ENCODE measurements around the gene IER3. TPM values are rescaled to one million over a fixed set of nuclear protein-coding genes. Genes with fewer than 3 reads are reported as not detected.

Gene IER3
- total and polyA plus RNA-seq, 9 of the 15 experiments (the other 6 are each of a cell fraction or from before 2014, with no cell fraction given) = 1.5 to 30.0 (median 11.5) TPM

DNA sequence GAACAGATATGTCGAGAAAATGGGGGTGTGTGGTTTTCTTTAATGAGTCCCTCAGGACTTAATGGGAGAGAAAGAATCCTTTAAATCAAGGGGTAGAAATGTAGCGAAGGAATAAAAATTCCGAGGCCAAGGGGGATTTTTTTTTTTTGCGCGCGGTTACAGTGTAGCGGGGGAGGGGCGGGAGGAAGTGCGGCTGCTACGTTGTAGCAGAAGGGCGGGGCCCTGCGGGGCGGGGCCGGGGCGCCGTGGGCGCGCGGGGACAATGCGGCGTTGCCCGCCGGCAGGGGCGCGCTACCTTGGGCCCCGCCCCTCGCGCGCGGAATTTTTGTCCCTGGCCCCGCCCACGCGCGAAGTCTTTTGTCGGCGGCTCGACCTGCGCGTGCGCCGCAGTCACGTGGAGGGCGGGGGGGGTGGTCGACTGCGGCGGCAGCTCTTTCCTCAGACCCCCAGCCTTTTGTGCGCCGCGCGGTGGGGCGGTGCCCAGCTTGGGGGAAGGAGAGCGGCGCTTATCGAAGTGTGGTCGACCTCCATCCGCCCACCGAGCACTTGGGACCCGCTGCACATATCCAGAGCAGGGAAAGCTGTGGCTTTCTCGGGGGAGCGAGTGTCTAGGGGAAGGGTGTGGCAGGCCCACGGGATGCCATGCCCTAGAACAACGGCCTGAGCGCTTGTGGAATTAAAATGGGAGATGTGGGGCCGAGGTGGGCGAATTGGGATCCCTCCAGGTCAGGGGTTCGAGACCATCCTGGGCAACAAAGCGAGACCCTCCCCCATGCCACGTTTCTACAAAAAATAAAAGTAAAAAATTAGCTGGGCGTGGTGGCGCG is 22.9 kb downstream of the IER3 start (continued):
- peak in 1 of 2 experiments; percentile 59; a peak in 1 of 4 replicates for TF ChIP-seq ZNF639 (CRISPR knock-in tag; conservative IDR thresholded peaks at IDR 0.05 in 1 of 2, IDR thresholded peaks at IDR 0.05 in 1 of 2)
- no peak for TF ChIP-seq ELF2 (CRISPR knock-in tag; IDR thresholded peaks at IDR 0.05)
- no peak for TF ChIP-seq NR2C1 (IDR thresholded peaks at IDR 0.05)
- no peak for TF ChIP-seq NR2C1 (tag; IDR thresholded peaks at IDR 0.05)
- no peak for TF ChIP-seq TBL1XR1 (IDR thresholded peaks at IDR 0.05; ENCODE audit: low read length in 2 of 2)
- no peak for TF ChIP-seq BRCA1 (IDR thresholded peaks at IDR 0.05)
- no peak for TF ChIP-seq BRCA1 (CRISPR knock-in tag; IDR thresholded peaks at IDR 0.05)
- TF ChIP-seq, protein P1, sequence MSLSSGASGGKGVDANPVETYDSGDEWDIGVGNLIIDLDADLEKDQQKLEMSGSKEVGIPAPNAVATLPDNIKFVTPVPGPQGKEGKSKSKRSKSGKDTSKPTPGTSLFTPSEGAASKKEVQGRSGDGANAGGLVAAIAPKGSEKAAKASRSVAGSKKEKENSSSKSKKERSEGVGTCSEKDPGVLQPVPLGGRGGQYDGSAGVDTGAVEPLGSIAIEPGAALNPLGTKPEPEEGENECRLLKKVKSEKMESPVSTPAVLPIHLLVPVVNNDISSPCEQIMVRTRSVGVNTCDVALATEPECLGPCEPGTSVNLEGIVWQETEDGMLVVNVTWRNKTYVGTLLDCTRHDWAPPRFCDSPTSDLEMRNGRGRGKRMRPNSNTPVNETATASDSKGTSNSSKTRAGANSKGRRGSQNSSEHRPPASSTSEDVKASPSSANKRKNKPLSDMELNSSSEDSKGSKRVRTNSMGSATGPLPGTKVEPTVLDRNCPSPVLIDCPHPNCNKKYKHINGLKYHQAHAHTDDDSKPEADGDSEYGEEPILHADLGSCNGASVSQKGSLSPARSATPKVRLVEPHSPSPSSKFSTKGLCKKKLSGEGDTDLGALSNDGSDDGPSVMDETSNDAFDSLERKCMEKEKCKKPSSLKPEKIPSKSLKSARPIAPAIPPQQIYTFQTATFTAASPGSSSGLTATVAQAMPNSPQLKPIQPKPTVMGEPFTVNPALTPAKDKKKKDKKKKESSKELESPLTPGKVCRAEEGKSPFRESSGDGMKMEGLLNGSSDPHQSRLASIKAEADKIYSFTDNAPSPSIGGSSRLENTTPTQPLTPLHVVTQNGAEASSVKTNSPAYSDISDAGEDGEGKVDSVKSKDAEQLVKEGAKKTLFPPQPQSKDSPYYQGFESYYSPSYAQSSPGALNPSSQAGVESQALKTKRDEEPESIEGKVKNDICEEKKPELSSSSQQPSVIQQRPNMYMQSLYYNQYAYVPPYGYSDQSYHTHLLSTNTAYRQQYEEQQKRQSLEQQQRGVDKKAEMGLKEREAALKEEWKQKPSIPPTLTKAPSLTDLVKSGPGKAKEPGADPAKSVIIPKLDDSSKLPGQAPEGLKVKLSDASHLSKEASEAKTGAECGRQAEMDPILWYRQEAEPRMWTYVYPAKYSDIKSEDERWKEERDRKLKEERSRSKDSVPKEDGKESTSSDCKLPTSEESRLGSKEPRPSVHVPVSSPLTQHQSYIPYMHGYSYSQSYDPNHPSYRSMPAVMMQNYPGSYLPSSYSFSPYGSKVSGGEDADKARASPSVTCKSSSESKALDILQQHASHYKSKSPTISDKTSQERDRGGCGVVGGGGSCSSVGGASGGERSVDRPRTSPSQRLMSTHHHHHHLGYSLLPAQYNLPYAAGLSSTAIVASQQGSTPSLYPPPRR (CRISPR knock-in tag; IDR thresholded peaks at IDR 0.05; ENCODE audit: borderline replicate concordance) = 0 out of 2 replicates have a peak, but pooled peaks have one; percentile 19
- TF ChIP-seq SMARCC2 (IDR thresholded peaks at IDR 0.05; ENCODE audit: low read depth) = no peak
- TF ChIP-seq ZBTB17 (CRISPR knock-in tag; IDR thresholded peaks at IDR 0.05) = peak; percentile 90
- peak; percentile 81 for TF ChIP-seq POLR2G (IDR thresholded peaks at IDR 0.05; ENCODE audit: low read depth, low read length)
- TF ChIP-seq FOSL1 (tag; conservative IDR thresholded peaks at IDR 0.05) = 0 out of 2 replicates have a peak, but pooled peaks have one; percentile 18
- TF ChIP-seq PCBP2 (IDR thresholded peaks at IDR 0.05; ENCODE audit: low read depth, low read length, poor library complexity, severe bottlenecking) = peak; percentile 71
- TF ChIP-seq GABPB1 (CRISPR knock-in tag; IDR thresholded peaks at IDR 0.05) = peak; percentile 76; the same call in 1 of the 2 replicates
- no peak for TF ChIP-seq BCL6 (CRISPR knock-in tag; IDR thresholded peaks at IDR 0.05)
- TF ChIP-seq DLX4 (CRISPR knock-in tag; IDR thresholded peaks at IDR 0.05) = no peak
- no peak for TF ChIP-seq NFYB (IDR thresholded peaks at IDR 0.05; ENCODE audit: extremely low read depth, insufficient read length)
- 0 out of 2 replicates have a peak, but pooled peaks have one; percentile 35 for TF ChIP-seq ZNF695 (CRISPR knock-in tag; IDR thresholded peaks at IDR 0.05)
